Upper lobe of left lung (tissue), 6 donors: Measurements from ENCODE around the gene NUFIP1. TPM values are rescaled to one million over a fixed set of nuclear protein-coding genes. Genes with fewer than 3 reads are reported as not detected.
A peak's percentile ranks its signal among the peaks of the same experiment; 100 is the strongest.

Experiments
- ATAC-seq, 2 donors: fragments of 200-7000 bp; cut with Tn5 transposase; one replicate each; pipeline ENCODE4 v1.9.1; 2022; ENCODE audit warnings: mild to moderate bottlenecking in 2 of 2, moderate library complexity in 2 of 2; ENCODE audit not compliant: low FRiP score in 2 of 2
- DNase-seq, 2 donors: peaks; one replicate each; pipeline ENCODE4 v3.0.0-alpha.2; 2019 to 2020
- H3K27ac ChIP-seq, 4 donors: fragments of 200-600 bp; sonication (generic); one replicate each; pipeline ENCODE4 v1.5.1; 2016 to 2019
- H3K27me3 ChIP-seq, 4 donors: fragments of 200-600 bp; sonication (generic); one replicate each; pipeline ENCODE4 v1.5.1; 2017 to 2019
- H3K36me3 ChIP-seq, 4 donors: fragments of 200-600 bp; sonication (generic); one replicate each; pipeline ENCODE4 v1.5.1; 2016 to 2019
- H3K4me1 ChIP-seq, 4 donors: fragments of 200-600 bp; sonication (generic); one replicate each; pipeline ENCODE4 v1.5.1; 2018 to 2019
- H3K4me3 ChIP-seq, 4 donors: fragments of 200-600 bp; sonication (generic); one replicate each; pipeline ENCODE4 v1.5.1; 2017 to 2019; ENCODE audit warnings: mild to moderate bottlenecking in 2 of 4, moderate library complexity in 1 of 4
- H3K9me3 ChIP-seq, 4 donors: fragments of 200-600 bp; sonication (generic); one replicate each; pipeline ENCODE4 v1.5.1; 2018 to 2019
- CTCF ChIP-seq, 6 experiments: fragments of 450-650 bp in 4 of 6; fragments of 200-600 bp in 2 of 6; sonication (generic) in 2 of 6; IDR thresholded peaks; one replicate each; pipeline ENCODE4 v1.5.1; 2016 to 2019; ENCODE audit warnings: antibody characterized with exemption in 6 of 6
- EP300 ChIP-seq, 4 donors: sonication (generic); formaldehyde crosslinking; IDR thresholded peaks; one replicate each; pipeline ENCODE4 v1.5.1; 2017; ENCODE audit warnings: antibody characterized with exemption in 4 of 4, control low read depth in 2 of 4
- POLR2A ChIP-seq, 4 donors: fragments of 450-650 bp; IDR thresholded peaks; one replicate each; pipeline ENCODE4 v1.5.1; 2016 to 2017; ENCODE audit warnings: antibody characterized with exemption in 4 of 4, mild to moderate bottlenecking in 2 of 4
- POLR2AphosphoS5 ChIP-seq, 2 donors: sonication (generic); formaldehyde crosslinking; IDR thresholded peaks; one replicate each; pipeline ENCODE4 v1.5.1; 2017; ENCODE audit warnings: antibody characterized with exemption in 2 of 2
- WGBS, 2 donors: methylation state at CpG; one replicate each; pipeline ENCODE4 v1.1.5; 2017 to 2018; 5-methylcytosine and 5-hydroxymethylcytosine counted together
- total RNA-seq, 6 donors: library from RNA; depleted of rRNA in 4 of 6; stranded (reverse); fragments of >200 nt in 4 of 6; gene quantifications; one replicate each; pipeline versions ENCODE4 v1.1.0 to v1.2.1, GENCODE V29; 2016 to 2021
- donor health status: DM: no; HTN: no; CAD: no; lungs with moderate emphysema.
- donor health status: DM: no; HTN: yes; CAD: no; lungs with severe emphysema.

Gene NUFIP1
- total RNA-seq, 6 donors from 2014 or later = 0.78 to 4.1 (median 3.5) TPM

DNA sequence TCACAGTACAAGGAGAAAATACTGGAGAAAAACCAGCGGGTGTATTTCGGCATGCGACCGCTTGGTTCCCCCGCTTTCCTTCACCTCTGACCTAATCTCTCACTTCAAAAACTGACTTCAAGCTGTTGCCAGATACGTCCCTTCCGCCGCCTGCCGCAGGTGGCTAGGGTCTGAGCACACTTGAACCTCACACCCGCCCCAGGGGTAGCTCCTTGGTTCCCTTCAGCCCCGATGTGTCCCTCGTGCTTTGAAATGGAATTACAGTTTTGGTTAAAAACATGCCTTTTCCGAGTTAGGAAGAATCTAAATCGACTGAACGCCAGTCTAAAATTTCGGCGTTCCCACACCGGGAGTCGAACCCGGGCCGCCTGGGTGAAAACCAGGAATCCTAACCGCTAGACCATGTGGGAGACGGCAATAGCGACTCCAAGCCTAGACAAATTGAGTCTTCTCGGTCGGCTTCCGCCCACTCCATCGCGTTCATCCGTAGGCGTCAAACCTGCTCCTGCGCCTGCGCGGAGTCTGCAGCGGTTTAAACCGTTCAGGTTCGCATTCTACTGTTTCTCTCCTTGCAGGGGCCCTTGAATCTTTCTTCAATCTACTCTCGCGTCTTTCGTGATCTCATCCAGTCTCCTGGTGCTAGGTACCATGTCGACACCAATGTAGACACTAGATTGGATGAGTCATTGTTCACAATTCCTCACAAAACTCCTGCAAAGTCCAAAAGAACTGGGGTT is 71.5 kb downstream of the NUFIP1 start:
- peak; percentile 92 to 94 for ATAC-seq
- H3K27me3 ChIP-seq = no peaks in the 10 kb centered on the region

GRCh38 chr13:44912278-44913016 is 76.8 kb downstream of the NUFIP1 start:
- Histone ChIP-seq H3K4me1 (peaks cover 0 to 10% (median 2%) of the 10 kb centered on the region in 4 donors), H3K9me3 (peaks cover 0 to 8% (median 0%) of the 10 kb centered on the region in 4 donors), H3K36me3 (no peaks in the 10 kb centered on the region), H3K27me3 (no peaks in the 10 kb centered on the region), H3K27ac (no peak overlapping the region), H3K4me3 (no peak overlapping the region)
- ATAC-seq = no peak
- 91 to 96% methylated on average over 3 of the region's 3 CpGs for WGBS, 2 donors
- DNase-seq = no peak
- TF ChIP-seq CTCF (IDR thresholded peaks at IDR 0.05) (no peak), POLR2AphosphoS5 (IDR thresholded peaks at IDR 0.05) (no peak), POLR2A (IDR thresholded peaks at IDR 0.05) (no peak), EP300 (IDR thresholded peaks at IDR 0.05) (no peak)

More for the DNA sequence above, 71.5 kb downstream of the NUFIP1 start:
- Histone ChIP-seq H3K9me3 (no peaks in the 10 kb centered on the region), H3K36me3 (no peaks in the 10 kb centered on the region), H3K4me1 (peaks cover 18 to 35% (median 28%) of the 10 kb centered on the region in 4 donors), H3K27ac (peak overlapping the region; percentile 89 to 96 (median 90)), H3K4me3 (peak overlapping the region; percentile 12 to 59 (median 50))
- TF ChIP-seq EP300 (IDR thresholded peaks at IDR 0.05) = peak in 1 of 4 donors; percentile 17
- peak in 1 of 4 donors; percentile 72 for TF ChIP-seq POLR2A (IDR thresholded peaks at IDR 0.05)
- TF ChIP-seq CTCF (IDR thresholded peaks at IDR 0.05) = peak; percentile 28 to 80 (median 60)
- TF ChIP-seq POLR2AphosphoS5 (IDR thresholded peaks at IDR 0.05) = peak; percentile 41 to 52
- DNase-seq = peak; percentile 94 to 95
- WGBS, 2 donors = 1% methylated on average over 39 to 41 of the region's 41 CpGs

DNA sequence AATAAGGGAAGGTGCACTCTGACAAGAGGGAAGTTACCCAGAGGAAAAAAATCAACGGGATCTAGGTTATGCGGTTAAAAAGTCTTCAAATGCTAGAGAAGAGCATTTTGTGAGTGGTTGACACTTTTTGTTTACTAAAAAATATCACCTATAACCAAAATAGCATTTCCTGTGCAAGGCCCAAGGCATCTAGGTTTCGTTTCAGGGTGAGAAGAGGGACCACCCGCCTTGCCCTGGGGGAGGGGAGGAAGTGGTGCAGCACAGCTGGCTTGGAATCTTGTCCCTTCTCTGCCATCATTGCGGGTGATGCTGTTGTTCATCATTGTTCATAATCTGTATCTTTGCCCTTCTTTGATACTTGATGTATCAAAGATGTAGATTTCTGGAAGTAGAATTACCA is 80.6 kb downstream of the NUFIP1 start:
- WGBS, 2 donors = 63 to 89% methylated on average over 5 of the region's 5 CpGs
- DNase-seq (no peak), ATAC-seq (no peak)
- Histone ChIP-seq H3K4me3 (no peak overlapping the region), H3K27ac (no peak overlapping the region), H3K4me1 (peaks cover 0 to 12% (median 3%) of the 10 kb centered on the region in 4 donors), H3K27me3 (no peaks in the 10 kb centered on the region), H3K36me3 (no peaks in the 10 kb centered on the region), H3K9me3 (peaks cover 0 to 8% (median 0%) of the 10 kb centered on the region in 4 donors)
- TF ChIP-seq POLR2A (IDR thresholded peaks at IDR 0.05) (no peak), POLR2AphosphoS5 (IDR thresholded peaks at IDR 0.05) (no peak), CTCF (IDR thresholded peaks at IDR 0.05) (no peak), EP300 (IDR thresholded peaks at IDR 0.05) (no peak)

GRCh38 chr13:44908266-44908665 is 81.0 kb downstream of the NUFIP1 start:
- no peak for DNase-seq
- TF ChIP-seq POLR2AphosphoS5 (IDR thresholded peaks at IDR 0.05) (no peak), POLR2A (IDR thresholded peaks at IDR 0.05) (no peak), EP300 (IDR thresholded peaks at IDR 0.05) (no peak), CTCF (IDR thresholded peaks at IDR 0.05) (no peak)
- Histone ChIP-seq H3K27me3 (no peaks in the 10 kb centered on the region), H3K36me3 (no peaks in the 10 kb centered on the region), H3K4me3 (no peak overlapping the region), H3K27ac (no peak overlapping the region), H3K9me3 (peaks cover 0 to 8% (median 0%) of the 10 kb centered on the region in 4 donors), H3K4me1 (peaks cover 0 to 12% (median 3%) of the 10 kb centered on the region in 4 donors)
- no peak for ATAC-seq
- 70 to 84% methylated on average over 1 of the region's 1 CpG for WGBS, 2 donors
